NB4 (cell line): ENCODE measurements around the gene CTTNBP2.

Experiments used
- CTCF ChIP-seq: IDR thresholded peaks from one replicate; pipeline ENCODE4 v1.5.1; 2012; ENCODE audit warnings: low read depth, low read length
- MAX ChIP-seq: IDR thresholded peaks from 2 replicates; pipeline ENCODE4 v1.6.1; 2011; ENCODE audit warnings: low read depth, low read length
- MYC ChIP-seq: IDR thresholded peaks from 2 replicates; pipeline ENCODE4 v1.6.1; 2011; ENCODE audit warnings: low read depth, low read length
- POLR2A ChIP-seq: IDR thresholded peaks from 2 replicates; pipeline ENCODE4 v1.6.1; 2011; ENCODE audit warnings: mild to moderate bottlenecking; ENCODE audit not compliant: insufficient read length; ENCODE audit errors: extremely low read depth

GRCh38 chr7:117686311-117686935 is 186.8 kb downstream of the CTTNBP2 start:
- TF ChIP-seq CTCF (no peak), MYC (no peak), POLR2A (no peak), MAX (no peak)
